Prostate gland (tissue), 2 donors: ENCODE results near the gene TRPV3.

Experiments
- POLR2A ChIP-seq: fragments of 450-650 bp; IDR thresholded peaks from one replicate; pipeline ENCODE4 v1.6.1; 2016; ENCODE audit warnings: antibody characterized with exemption, mild to moderate bottlenecking
- POLR2AphosphoS5 ChIP-seq: sonication (generic); formaldehyde crosslinking; IDR thresholded peaks from one replicate; pipeline ENCODE4 v1.6.1; 2017; ENCODE audit warnings: antibody characterized with exemption
- TF ChIP-seq, protein P1 (sequence below), 4 experiments: fragments of 200-600 bp in 2 of 4; fragments of 450-650 bp in 2 of 4; sonication (generic) in 2 of 4; IDR thresholded peaks; 1 replicate in 3 of 4; 2 replicates in 1 of 4; pipeline ENCODE4 v1.5.1; 2016 to 2019; ENCODE audit warnings: antibody characterized with exemption in 4 of 4, mild to moderate bottlenecking in 2 of 4, moderate library complexity in 2 of 4

GRCh38 chr17:3529817-3530741 lies 27.5 kb downstream of the TRPV3 start:
- TF ChIP-seq, protein P1, sequence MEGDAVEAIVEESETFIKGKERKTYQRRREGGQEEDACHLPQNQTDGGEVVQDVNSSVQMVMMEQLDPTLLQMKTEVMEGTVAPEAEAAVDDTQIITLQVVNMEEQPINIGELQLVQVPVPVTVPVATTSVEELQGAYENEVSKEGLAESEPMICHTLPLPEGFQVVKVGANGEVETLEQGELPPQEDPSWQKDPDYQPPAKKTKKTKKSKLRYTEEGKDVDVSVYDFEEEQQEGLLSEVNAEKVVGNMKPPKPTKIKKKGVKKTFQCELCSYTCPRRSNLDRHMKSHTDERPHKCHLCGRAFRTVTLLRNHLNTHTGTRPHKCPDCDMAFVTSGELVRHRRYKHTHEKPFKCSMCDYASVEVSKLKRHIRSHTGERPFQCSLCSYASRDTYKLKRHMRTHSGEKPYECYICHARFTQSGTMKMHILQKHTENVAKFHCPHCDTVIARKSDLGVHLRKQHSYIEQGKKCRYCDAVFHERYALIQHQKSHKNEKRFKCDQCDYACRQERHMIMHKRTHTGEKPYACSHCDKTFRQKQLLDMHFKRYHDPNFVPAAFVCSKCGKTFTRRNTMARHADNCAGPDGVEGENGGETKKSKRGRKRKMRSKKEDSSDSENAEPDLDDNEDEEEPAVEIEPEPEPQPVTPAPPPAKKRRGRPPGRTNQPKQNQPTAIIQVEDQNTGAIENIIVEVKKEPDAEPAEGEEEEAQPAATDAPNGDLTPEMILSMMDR (IDR thresholded peaks at IDR 0.05) = no peak
- TF ChIP-seq POLR2AphosphoS5 (no peak), POLR2A (no peak)
